ENCODE measurements around the gene PIEZO1.

DNA sequence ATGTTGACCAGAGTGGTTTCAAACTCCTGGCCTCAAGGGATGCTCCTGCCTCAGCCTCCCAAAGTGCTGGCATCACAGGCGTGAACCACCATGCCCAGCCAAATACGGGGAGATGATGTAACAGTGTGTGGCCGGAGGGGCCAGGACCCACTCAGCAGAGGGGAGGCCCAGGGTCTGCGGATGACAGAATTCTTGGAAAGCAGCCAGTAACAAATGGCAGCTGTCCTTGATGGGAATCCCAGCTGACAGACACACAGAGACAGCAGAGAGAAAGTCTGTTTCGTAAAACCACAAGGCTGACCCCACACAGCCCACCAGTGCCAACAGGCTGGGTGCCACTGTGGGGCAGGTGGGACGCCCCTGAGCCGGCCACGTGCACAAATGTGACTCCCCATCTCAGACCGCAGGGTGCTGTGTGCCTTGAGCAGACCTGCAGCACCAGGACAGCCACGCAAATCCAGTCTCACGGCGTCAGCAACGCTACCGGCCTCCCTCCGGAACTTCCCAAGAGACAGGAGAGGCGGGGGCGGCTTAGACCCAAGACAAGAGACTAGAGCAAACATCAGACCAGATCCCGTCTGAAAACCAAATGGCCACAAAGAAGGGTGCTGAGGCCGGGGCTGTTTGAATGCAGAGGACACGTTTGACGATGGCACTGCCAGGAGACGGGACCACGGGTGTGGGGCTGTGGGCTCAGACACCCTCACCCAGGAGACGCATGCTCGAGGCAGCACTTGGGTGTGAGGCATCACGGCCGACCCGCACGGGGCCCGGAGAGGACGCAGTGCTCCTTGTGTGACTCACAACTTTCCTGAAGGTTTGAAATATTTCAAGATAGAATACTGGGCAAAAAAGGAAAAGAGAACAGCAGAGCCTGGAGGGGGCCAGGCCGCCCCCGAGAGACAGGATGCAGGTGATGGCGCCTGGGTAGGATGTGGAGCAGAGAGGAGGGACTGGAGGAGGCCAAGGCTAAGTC is 54.1 kb downstream of the PIEZO1 start:
- TF ChIP-seq, protein P1, sequence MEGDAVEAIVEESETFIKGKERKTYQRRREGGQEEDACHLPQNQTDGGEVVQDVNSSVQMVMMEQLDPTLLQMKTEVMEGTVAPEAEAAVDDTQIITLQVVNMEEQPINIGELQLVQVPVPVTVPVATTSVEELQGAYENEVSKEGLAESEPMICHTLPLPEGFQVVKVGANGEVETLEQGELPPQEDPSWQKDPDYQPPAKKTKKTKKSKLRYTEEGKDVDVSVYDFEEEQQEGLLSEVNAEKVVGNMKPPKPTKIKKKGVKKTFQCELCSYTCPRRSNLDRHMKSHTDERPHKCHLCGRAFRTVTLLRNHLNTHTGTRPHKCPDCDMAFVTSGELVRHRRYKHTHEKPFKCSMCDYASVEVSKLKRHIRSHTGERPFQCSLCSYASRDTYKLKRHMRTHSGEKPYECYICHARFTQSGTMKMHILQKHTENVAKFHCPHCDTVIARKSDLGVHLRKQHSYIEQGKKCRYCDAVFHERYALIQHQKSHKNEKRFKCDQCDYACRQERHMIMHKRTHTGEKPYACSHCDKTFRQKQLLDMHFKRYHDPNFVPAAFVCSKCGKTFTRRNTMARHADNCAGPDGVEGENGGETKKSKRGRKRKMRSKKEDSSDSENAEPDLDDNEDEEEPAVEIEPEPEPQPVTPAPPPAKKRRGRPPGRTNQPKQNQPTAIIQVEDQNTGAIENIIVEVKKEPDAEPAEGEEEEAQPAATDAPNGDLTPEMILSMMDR (IDR thresholded peaks at IDR 0.05), result no peak
- no peak for TF ChIP-seq EZH2phosphoT487 (IDR thresholded peaks at IDR 0.05)
